GM18499 (cell line): ENCODE data around the gene AP4M1.
"Not testable (repeated sequence)": the region's sequence is repeated elsewhere in the genome, so short reads cannot be mapped to it uniquely, and the experiment has no call there.

Source experiments
- ATAC-seq: cut with Tn5 transposase; IDR thresholded peaks from one replicate; pipeline ENCODE4 v1.9.1; 2021; ENCODE audit warnings: moderate number of reproducible peaks; ENCODE audit not compliant: insufficient read depth, unreplicated experiment

The AP4M1 gene

DNA sequence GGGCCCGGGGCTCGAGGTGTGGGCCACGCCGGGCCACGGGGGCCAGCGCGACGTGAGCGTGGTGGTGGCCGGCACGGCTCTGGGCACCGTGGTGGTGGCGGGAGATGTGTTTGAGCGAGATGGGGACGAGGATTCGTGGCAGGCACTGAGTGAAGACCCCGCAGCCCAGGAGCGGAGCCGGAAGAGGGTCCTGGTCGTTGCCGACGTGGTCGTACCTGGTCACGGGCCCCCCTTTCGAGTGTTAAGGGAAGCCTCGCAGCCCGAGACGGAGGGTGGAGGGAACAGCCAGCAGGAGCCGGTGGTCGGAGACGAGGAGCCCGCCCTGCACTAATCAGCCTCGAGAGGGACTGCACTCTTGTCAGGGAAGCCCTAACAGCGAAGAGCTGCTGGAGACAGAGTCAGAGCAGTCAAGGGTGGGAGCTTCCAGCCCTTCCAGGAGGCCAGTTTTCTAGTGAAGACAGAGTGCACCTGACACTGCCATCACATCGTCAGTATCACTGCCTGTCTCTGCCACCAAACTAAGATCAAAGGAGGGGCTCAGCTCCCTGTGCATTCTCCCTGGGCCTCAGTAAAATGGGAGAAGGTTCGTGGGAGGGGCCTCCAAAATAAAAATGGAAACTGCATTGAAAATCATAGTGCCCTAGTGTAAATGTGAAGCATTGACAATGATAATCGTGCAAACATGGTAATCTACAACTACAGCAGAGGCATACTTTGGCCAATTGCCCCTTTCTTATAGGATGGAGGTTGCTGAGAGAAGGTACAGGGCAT is 26.6 kb downstream of the AP4M1 start:
- no peak for ATAC-seq

DNA sequence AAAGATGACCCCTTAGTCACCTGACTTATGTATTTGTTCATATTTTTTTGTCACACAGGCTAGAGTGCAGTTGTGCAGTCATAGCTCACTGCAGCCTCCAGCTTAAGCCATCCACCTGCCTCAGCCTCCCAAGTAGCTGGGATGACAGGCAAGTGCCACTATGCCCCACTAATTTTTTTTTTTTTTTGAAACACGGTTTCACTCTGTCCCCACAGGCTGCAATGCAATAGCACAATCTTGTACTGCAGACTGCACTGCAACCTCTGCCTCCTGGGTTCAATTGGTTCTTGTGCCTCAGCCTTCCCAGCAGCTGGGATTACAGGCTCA is 27.2 kb downstream of the AP4M1 start:
- no peak for ATAC-seq

DNA sequence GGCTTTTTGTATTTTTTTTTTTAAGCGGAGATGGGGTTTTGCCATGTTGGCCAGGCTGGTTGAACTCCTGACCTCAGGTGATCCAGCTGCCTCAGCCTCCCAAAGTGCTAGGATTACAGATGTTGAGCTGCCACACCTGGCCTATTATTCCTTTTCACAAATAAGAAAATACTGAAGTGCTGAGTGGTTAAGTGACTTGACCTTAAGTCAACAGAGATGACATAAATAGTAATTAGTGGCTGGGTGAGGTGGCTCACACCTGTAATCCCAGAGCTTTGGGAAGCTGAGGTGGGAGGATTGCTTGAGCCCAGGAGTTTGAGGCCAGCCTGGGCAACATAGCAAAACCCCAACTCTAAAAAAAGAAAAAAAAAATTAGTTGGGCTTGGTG is 28.8 kb downstream of the AP4M1 start:
- not testable (repeated sequence) for ATAC-seq

DNA sequence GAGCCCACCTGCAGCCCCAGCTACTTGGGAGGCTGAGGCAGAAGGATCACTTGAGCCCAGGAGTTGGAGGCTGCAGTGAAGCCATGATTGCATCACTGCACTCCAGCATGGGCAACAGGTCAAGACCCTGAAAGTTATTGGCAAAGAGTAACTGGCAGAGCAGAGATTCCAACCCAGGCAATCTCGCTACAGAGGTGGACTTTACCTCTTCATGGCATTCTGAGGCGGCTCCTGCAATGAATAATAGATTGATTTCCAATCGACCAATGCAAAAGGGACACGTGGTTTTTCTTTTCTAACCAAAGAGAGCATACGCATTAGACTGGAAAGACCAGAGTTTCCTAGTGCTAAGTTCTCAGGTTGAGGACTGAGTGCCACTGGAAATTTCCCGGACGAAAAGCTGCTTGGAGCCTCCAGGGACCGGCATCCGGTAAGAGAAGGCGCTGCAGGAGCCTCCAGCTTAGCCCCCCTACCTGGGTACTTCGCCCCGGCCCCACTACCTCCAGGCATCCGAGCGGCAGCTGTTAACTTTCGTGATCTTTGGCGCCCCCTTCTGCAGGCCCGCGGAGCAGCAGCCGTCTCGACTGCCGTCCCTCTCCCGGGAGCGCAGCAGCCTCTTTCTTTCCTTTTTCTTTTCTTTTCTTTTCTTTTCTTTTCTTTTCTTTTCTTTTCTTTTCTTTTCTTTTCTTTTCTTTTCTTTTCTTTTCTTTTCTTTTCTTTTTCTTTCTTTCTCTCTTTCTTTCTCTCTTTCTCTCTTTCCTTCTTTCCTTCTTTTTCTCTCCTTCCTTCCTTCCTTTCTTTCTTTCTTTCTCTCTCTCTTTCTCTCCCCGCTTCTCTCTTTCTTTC is 29.4 kb downstream of the AP4M1 start:
- ATAC-seq: no peak

DNA sequence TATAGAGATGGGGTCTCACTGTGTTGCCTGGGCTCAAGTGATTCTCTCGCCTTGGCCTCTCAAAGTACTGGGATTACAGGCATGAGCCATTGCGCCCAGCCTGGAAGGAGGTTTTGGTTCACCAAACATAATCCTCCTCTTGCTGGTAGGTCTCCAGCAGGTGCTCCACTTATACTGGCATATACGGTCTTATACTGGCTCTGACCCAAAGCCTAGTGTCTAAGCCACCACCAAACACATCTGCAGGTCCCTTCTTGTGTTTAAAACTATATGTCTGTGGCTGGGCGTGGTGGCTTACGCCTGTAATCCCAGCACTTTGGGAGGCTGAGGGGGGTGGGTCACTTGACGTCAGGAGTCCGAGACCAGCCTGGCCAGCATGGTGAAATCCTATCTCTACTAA is 30.7 kb downstream of the AP4M1 start:
- ATAC-seq: no peak

DNA sequence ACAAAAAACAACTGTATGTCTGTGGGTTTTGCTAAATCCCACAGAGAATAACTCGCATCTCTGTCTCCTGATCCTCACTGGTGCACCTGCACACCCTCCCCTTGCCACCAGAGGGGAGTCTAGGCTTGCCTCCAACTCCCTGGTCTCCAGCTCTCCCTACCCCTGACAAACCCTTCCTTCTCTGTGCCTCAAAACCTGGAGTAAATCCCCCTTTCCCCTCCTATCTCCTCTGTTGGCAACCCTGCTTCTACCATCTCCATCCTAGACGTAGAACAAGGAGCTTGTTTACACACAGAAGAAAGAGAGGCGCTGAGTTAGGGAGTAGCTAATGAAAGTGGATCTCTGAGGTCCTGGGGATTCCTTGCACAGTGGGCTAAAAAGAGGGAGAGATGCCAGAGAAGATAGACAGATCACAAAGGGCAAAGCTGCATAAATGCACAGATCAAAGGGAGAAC is 31.3 kb downstream of the AP4M1 start:
- no peak for ATAC-seq

DNA sequence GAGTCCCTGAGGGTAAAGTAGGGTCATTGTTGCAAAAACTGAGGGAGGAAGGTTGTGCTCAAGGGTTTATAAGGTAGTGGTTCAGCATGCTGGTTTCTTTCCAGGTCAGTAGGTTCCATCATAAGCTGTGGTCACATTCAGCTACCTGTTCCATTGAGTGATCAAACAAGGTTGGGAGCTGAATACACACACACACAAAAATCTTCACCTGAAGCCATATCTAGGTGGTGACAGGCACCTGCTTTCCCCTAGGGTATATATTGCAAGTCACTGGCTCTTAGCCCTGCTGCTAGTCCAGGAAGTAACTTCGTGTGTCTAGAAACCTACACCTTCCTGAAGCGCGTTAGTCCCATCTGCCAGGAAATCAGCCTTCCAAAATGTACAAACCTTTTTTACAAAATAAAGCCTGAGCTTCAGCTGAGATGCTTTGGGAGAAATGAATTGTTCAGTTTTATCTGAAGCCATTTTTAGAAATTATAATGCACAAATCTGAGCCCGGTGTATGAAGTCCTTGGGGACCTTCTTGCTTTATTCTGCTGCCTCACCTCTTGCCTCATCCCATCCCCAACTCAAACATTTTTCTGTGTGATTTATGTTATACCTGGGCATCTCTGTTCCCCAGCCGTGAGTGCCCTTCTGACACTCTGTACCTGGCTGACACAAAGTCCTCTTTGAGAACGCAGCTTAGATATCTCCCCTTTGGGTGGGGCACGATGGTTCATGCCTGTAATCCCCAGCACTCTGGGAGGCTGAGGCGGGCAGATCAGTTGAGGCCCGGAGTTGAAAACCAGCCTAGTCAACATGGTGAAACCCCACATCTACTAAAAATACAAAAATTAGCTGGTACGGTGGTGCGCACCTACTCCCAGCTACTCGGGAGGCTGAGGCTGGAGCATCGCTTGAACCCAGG is 36.7 kb downstream of the AP4M1 start:
- no peak for ATAC-seq

DNA sequence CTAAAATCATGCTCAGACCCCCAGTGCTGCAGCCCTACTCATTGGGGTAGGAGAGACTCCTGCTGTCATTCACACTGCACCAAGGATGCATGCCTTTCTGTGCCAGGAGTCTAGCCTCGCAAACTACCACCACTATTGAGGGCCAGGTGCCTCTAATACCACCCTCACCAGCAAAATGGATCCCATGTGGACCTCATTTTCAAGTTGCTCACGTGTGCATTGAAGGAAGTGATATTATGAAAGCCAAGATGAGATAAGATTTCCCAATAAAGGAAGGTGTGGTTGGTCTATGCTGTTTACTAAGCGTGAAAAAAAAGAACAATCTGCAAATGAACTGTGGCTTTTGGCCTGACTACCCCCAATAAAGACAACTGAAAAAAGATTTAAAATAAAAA is 40.1 kb downstream of the AP4M1 start:
- ATAC-seq: no peak

DNA sequence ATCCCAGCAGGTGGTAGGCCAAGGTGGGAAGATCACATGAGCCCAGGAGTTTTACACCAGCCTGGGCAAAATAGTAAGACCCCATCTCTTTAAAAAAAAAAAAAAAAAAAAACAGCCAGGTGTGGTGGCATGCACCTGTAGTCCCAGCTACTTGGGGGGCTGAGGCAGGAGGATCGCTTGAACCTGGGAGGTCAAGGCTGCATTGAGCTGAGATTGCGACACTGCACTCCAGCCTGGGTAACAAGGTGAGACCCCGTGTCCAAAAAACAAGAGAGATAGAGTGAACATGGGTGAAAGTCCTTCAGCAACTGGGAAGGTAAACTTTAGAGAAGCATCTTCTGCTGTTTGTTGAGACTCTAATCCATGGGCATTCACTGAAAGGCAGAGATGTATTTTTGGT is 41.0 kb downstream of the AP4M1 start:
- no peak for ATAC-seq

DNA sequence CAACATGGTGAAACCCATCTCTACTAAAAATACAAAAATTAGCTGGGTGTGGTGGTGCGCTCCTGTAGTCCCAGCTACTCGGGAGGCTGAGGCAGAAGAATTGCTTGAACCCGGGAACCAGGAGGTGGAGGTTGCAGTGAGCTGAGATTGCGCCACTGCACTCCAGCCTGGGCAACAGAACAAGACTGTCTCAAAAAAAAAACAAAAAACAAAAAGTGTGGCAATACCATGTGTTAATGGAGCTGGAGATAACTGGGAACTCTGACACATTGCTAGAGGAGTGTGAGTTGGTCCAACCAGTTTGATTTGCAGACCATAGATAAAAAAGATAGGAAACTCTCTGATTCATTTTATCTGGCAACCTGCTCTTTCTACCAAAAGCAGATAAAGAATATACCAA is 44.9 kb downstream of the AP4M1 start:
- not testable (repeated sequence) for ATAC-seq

DNA sequence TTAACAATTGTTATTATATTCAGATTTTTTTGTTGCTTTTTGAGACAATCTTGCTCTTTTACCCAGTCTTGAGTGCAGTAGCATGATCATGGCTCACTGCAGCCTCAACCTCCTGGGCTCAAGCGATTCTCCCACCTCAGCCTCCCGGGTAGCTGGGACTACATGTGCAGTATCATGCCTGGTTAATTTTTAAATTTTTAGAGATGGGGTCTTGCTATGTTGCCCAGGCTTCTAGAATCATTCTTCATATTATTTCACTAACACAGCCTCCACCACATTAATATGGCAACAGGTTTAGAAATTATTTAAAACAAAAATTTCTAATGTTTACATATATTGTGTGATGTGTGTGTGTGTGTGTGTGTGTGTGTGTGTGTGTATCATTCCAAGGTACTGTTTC is 45.8 kb downstream of the AP4M1 start:
- no peak for ATAC-seq

DNA sequence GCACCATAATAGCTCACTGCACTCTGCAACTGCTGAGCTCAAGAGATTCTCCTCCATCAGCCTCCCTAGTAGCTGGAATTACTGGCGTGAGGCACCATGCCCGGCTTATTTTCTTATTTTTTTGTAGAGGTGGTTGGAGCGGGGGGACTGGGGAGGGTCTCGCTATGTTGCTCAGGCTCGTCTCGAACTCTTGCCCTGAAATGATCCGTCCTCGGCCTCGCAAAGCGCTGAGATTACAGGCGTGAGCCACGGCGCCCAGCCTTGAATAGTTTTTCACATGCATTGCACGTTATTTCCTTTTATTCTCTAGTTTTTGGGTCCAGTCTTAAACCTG is 46.7 kb downstream of the AP4M1 start:
- no peak for ATAC-seq

DNA sequence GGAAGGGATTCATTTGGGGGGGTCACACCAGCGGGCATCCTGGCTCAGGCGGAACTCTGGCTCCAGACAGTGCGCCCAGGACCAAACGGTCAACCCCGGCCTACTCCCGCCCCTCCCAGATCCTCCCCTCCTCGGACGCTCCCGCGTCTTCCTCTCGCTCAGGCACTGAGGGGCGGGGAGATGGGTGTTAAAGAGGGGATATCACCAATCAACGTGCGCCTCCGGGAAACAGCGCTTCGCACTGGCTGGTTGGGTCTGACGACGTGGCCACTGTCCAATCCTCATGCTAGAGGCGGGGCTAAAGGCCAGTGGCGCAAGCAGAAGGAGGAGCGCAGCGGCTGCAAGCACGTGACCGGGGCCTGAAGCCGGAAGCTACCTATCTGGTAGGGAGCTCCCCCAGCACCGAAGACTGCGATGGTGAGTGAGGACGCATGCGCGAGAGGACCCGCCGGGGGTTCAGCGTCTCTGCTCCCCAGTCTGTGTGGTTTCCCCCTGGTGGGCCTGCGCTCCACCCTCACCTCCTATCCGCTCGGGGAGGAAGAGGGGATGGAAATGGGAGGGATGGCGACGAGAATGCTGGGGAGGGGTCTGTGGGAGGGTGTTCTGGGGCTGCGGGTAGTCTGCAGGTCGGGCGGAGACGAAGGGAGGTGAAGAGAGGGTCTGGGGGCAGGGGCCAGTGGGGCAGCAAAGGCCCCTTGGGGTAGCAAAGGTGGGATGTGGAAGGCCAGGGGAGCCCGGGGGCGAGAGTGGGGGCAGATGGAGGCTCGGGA is 47.3 kb downstream of the AP4M1 start, which contains the start of gene LAMTOR4:
Gene LAMTOR4 (plus strand): TSS at position 360 of the 770 bp plus-strand sequence. CDS start 55 bp downstream, at position 415.
- peak; percentile 97 for ATAC-seq

DNA sequence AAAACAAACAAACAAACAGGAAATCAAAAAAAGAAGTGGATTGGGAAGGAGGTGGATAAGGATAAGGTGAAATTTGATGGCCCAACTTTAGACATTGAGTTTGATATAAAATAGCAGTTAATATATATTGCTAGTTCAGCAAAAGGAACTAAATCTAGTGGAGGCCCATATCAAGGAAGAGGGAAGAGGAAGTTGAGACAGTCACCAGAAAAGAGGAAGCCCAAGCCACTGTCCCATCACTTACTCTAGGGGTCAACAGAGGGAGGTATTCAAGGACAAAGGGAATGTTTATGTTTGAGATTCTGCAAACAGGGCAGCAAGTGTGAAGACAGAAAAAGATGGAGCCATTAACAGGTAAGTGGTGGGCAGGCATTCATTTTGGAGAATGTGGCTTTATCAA is 51.0 kb downstream of the AP4M1 start:
- no peak for ATAC-seq

DNA sequence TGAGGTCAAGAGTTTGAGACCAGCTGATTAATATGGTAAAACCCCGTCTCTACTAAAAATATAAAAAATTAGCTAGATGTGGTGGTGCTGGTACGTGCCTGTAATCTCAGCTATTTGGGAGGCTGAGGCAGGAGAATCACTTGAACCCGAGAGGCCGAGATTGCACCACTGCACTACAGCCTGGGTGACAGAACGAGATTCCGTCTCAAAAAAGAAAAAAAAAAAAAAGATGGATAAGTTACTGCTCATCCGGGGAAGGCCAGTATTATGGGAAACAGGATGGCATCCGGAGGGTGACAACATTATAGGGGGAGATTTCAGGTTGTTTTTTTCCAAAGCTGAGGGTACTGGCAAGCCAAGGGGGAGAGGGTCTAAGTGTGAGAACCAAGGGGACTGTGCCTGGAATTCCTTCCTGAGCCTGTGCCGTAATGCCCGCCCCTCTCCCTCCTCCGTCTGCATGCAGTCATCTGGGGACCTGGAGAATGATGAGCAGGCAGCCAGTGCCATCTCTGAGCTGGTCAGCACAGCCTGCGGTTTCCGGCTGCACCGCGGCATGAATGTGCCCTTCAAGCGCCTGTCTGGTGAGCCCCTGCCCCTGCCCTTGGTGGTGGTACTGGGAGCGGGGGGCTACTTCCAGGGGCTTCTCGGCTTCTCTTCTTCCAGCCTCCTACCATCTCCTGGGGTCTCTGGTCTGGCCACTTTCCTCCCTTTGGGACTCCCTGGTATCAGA is 51.7 kb downstream of the AP4M1 start:
- ATAC-seq: no peak

DNA sequence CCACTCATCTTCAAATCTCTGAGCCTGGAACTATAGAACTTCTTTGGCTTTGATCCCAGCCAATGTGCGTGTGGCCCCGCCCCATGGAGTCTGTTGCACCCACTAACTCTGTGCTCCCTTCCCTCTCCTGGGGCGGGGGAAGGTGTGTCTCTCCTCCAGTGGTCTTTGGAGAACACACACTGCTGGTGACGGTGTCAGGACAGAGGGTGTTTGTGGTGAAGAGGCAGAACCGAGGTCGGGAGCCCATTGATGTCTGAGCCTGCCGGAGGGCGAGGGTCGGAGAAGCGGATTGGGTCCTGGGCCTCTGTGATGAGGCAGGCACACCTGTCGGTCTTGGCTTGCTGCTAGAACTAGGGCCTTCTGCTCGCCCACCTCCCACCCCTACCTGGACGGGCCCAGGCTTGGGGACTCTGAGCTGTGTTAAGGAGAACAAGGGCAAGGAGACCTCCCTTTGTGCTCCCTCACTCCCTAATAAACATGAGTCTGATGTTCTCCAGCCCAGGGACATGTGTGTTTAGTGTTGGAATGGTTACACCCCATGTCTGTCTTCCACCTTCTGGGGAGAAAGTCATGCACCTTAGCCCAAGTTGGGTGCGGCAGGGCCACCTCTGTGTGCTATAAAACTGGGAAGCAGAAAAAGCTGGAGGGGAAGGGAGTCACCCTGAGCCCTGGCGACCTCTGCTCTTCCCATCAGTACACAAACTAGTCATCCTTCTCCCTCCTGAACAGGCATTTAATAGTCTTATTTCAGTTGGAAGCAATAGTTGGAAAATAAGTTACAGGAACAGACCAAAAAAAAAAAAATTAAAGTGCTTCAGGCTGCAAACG is 52.5 kb downstream of the AP4M1 start:
- no peak for ATAC-seq

DNA sequence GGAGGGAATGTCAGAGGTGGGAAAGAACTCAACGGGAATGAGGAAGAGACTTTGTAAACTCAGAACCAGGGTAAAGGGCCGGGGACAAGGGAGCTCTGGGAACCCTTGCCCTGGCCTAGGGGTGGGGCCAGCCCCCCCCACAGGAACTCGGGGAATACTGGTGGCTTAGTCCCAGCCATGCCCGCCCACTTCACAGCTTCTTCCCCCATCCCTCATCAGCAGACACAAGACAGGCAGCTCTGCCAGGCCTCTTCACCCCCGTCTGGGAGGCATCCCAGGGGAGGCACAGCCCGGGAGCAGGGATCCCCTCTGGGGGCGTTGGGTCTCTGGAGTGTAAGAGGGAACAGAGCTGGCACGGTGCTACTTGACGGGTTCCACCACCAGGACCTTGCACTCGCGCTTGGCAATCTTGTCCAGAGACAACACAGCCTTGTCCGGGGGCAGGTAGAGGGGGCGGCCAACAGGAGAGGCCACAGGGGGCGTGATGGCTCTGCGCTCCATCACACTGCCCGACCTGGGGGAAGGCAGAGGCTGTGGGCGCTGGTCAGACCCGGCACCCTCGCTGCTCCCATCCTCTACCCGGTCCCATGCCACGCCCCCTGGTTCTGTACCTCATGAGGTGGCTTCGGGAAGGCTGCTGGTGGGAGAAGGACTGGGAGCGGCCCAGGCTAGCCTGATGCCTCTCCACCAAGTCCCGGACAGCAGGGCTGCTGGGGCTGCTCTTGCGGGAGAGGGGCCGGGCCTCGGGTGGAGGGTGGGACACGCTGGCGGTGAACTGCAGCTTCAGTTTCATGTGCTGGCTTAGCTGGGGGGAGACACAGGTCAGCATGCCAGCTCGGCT is 53.4 kb downstream of the AP4M1 start:
- no peak for ATAC-seq
